ENCODE data around the gene DNASE1.
"Not testable (repeated sequence)": the region's sequence is repeated elsewhere in the genome, so short reads cannot be mapped to it uniquely, and the experiment has no call there.

DNASE1 gene

GRCh38 chr16:3650631-3651265 is 3.7 kb upstream of the DNASE1 start:
- no peak for DNase-seq (ENCODE audit: low spot score)
- in situ Hi-C loops (cut with MboI; ENCODE audit: low sequenced_read_pairs, unreplicated experiment), result loop anchor here (10.0 to 25.0 kb wide), 2 partner anchors 56 to 113 kb away; no protein-coding TSS in a partner anchor
- TF ChIP-seq CTCF (IDR thresholded peaks at IDR 0.05; ENCODE audit: borderline replicate concordance, control extremely low read depth, extremely low read depth, insufficient read depth, missing control alignments), result no peak

GRCh38 chr16:3651461-3652372 is 2.8 kb upstream of the DNASE1 start:
- no peak for DNase-seq (ENCODE audit: low spot score)
- no peak for TF ChIP-seq CTCF (IDR thresholded peaks at IDR 0.05; ENCODE audit: borderline replicate concordance, control extremely low read depth, extremely low read depth, insufficient read depth, missing control alignments)
- in situ Hi-C loops (cut with MboI; ENCODE audit: low sequenced_read_pairs, unreplicated experiment), result loop anchor here (10.0 to 25.0 kb wide), 2 partner anchors 57 to 114 kb away; no protein-coding TSS in a partner anchor

- in situ Hi-C loops (cut with MboI; ENCODE audit: low sequenced_read_pairs, unreplicated experiment), result loop anchor here (10.0 to 25.0 kb wide), 2 partner anchors 58 to 115 kb away; no protein-coding TSS in a partner anchor
- TF ChIP-seq CTCF (IDR thresholded peaks at IDR 0.05; ENCODE audit: borderline replicate concordance, control extremely low read depth, extremely low read depth, insufficient read depth, missing control alignments), result no peak
- DNase-seq (ENCODE audit: low spot score), result no peak
Observed at GRCh38 chr16:3652373-3653195, 1.9 kb upstream of the DNASE1 start.

GRCh38 chr16:3655030-3655395 is 522 bp downstream of the DNASE1 start:
- in situ Hi-C loops (cut with MboI; ENCODE audit: low sequenced_read_pairs, unreplicated experiment), result loop anchor here (10.0 to 25.0 kb wide), 2 partner anchors 60 to 118 kb away; no protein-coding TSS in a partner anchor
- TF ChIP-seq CTCF (IDR thresholded peaks at IDR 0.05; ENCODE audit: borderline replicate concordance, control extremely low read depth, extremely low read depth, insufficient read depth, missing control alignments), result no peak
- no peak for DNase-seq (ENCODE audit: low spot score)

GRCh38 chr16:3655396-3656159 is 1.1 kb downstream of the DNASE1 start:
- TF ChIP-seq CTCF (IDR thresholded peaks at IDR 0.05; ENCODE audit: borderline replicate concordance, control extremely low read depth, extremely low read depth, insufficient read depth, missing control alignments), result no peak
- no peak for DNase-seq (ENCODE audit: low spot score)
- in situ Hi-C loops (cut with MboI; ENCODE audit: low sequenced_read_pairs, unreplicated experiment), result loop anchor here (10.0 to 25.0 kb wide), 2 partner anchors 61 to 118 kb away; no protein-coding TSS in a partner anchor

GRCh38 chr16:3656160-3656490 is 1.6 kb downstream of the DNASE1 start:
- not testable (repeated sequence) for DNase-seq (ENCODE audit: low spot score)
- in situ Hi-C loops (cut with MboI; ENCODE audit: low sequenced_read_pairs, unreplicated experiment), result loop anchor here (10.0 to 25.0 kb wide), 2 partner anchors 61 to 119 kb away; no protein-coding TSS in a partner anchor
